Adrenal gland (tissue), 5 donors: ENCODE results near the gene LCN15.

ENCODE experiments used
- POLR2A ChIP-seq, 2 donors: fragments of 450-650 bp; IDR thresholded peaks; one replicate each; pipeline ENCODE4 v1.6.1; 2017; ENCODE audit warnings: antibody characterized with exemption in 2 of 2, mild to moderate bottlenecking in 2 of 2, moderate library complexity in 1 of 2
- TF ChIP-seq, protein P1 (sequence below), 6 experiments: fragments of 450-650 bp in 4 of 6; fragments of 200-600 bp in 2 of 6; sonication (generic) in 1 of 6; IDR thresholded peaks; 1 replicate in 5 of 6; 2 replicates in 1 of 6; pipeline versions ENCODE4 v1.5.1 to v1.8.0; 2016 to 2021; ENCODE audit warnings: antibody characterized with exemption in 6 of 6, mild to moderate bottlenecking in 2 of 6, moderate library complexity in 1 of 6
- donor health status: DM: no; HTN: no; CAD: no.

DNA sequence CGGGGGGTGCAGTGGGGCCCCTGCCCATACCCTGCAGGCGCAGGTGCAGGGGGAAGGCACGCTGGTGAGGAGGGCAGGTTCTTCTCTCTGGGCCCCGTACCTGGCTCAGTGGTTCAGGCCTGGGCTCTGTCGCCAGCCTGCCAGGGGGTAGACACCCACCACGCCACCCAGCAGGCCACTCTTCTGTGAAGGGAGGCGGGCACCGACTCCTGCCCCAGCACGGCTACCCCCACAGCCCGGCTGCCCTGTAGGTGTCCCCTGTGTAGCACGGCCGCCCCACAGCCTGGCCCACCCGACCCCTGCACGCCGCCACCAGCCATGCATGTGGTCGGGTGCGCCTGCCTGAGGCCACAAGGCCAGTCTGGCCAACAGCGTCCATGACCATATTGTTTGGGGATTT, 17.7 kb downstream of the LCN15 start:
- TF ChIP-seq, protein P1, sequence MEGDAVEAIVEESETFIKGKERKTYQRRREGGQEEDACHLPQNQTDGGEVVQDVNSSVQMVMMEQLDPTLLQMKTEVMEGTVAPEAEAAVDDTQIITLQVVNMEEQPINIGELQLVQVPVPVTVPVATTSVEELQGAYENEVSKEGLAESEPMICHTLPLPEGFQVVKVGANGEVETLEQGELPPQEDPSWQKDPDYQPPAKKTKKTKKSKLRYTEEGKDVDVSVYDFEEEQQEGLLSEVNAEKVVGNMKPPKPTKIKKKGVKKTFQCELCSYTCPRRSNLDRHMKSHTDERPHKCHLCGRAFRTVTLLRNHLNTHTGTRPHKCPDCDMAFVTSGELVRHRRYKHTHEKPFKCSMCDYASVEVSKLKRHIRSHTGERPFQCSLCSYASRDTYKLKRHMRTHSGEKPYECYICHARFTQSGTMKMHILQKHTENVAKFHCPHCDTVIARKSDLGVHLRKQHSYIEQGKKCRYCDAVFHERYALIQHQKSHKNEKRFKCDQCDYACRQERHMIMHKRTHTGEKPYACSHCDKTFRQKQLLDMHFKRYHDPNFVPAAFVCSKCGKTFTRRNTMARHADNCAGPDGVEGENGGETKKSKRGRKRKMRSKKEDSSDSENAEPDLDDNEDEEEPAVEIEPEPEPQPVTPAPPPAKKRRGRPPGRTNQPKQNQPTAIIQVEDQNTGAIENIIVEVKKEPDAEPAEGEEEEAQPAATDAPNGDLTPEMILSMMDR (IDR thresholded peaks at IDR 0.05): no peak
- TF ChIP-seq POLR2A (IDR thresholded peaks at IDR 0.05): no peak
